PC-3 (cell line): ENCODE data around the gene CC2D2A. TPM values are rescaled to one million over a fixed set of nuclear protein-coding genes. Genes with fewer than 3 reads are reported as not detected.

ENCODE experiments used
- ATAC-seq: fragments of 200-7000 bp; cut with Tn5 transposase; 2 replicates; pipeline ENCODE4 v1.9.1; 2020; ENCODE audit warnings: mild to moderate bottlenecking, moderate library complexity
- BruUV-seq: library from RNA; stranded (reverse); fragments of 400-500 nt; replicated peaks from 2 replicates; lab custom pipeline; 2021; lab: Mats Ljungman, UMichigan
- CTCF ChIA-PET: fragments of 300-600 bp; sonication (Branson Sonifier 250); formaldehyde crosslinking; loops from one replicate; lab custom pipeline; 2022; ENCODE audit warnings: antibody characterized with exemption; lab: Charles Lee
- POLR2A ChIA-PET: fragments of 300-600 bp; sonication (Branson Sonifier 250); formaldehyde crosslinking; loops from one replicate; lab custom pipeline; 2022; ENCODE audit warnings: antibody characterized with exemption; ENCODE audit not compliant: unreplicated experiment; lab: Charles Lee
- DNase-seq: peaks from one replicate; pipeline ENCODE4 v3.0.0-alpha.2; 2015
- H2AFZ ChIP-seq: fragments of 300-600 bp; sonication (generic); 2 replicates; pipeline ENCODE4 v1.6.0; 2016; ENCODE audit warnings: antibody characterized with exemption, low read length
- H3F3A ChIP-seq: fragments of 300-600 bp; sonication (generic); one replicate; pipeline ENCODE4 v1.6.0; 2017; ENCODE audit warnings: antibody characterized with exemption, low read length, control low read depth, mild to moderate bottlenecking; ENCODE audit not compliant: unreplicated experiment
- H3K27ac ChIP-seq: fragments of 300-600 bp; sonication (generic); 2 replicates; pipeline ENCODE4 v1.5.1; 2016; ENCODE audit warnings: mild to moderate bottlenecking, low read length
- H3K27me3 ChIP-seq: fragments of 300-600 bp; sonication (generic); 2 replicates; pipeline ENCODE4 v1.6.1; 2016; ENCODE audit warnings: low read length, mixed read lengths
- H3K36me3 ChIP-seq: fragments of 300-600 bp; sonication (generic); 2 replicates; pipeline ENCODE4 v1.6.1; 2016; ENCODE audit warnings: low read depth, mixed run types, low read length, mixed read lengths
- H3K4me1 ChIP-seq: fragments of 300-600 bp; sonication (generic); 2 replicates; pipeline ENCODE4 v1.5.1; 2016; ENCODE audit warnings: low read length; ENCODE audit not compliant: insufficient read depth
- H3K4me2 ChIP-seq: fragments of 300-600 bp; sonication (generic); 2 replicates; pipeline ENCODE4 v1.6.0; 2016; ENCODE audit warnings: low read length
- H3K4me3 ChIP-seq: fragments of 300-600 bp; sonication (generic); 2 replicates; pipeline ENCODE4 v1.5.1; 2016; ENCODE audit warnings: mild to moderate bottlenecking, low read length, mixed read lengths
- H3K79me2 ChIP-seq: fragments of 300-600 bp; sonication (generic); 2 replicates; pipeline ENCODE4 v1.6.1; 2017; ENCODE audit warnings: low read length, mixed read lengths
- H3K9ac ChIP-seq: fragments of 300-600 bp; sonication (generic); 2 replicates; pipeline ENCODE4 v1.6.0; 2016; ENCODE audit warnings: mild to moderate bottlenecking, low read length
- H3K9me2 ChIP-seq: fragments of 300-600 bp; sonication (generic); replicated peaks from 2 replicates; pipeline ENCODE4 v1.6.1; 2016; ENCODE audit warnings: mixed run types, low read length, mixed read lengths
- H3K9me3 ChIP-seq: fragments of 300-600 bp; sonication (generic); 2 replicates; pipeline ENCODE4 v1.6.1; 2016; ENCODE audit warnings: low read length, mixed read lengths
- H4K20me1 ChIP-seq: fragments of 300-600 bp; sonication (generic); 2 replicates; pipeline ENCODE4 v1.6.1; 2016; ENCODE audit warnings: low read length, mixed read lengths
- EZH2 ChIP-seq: fragments of 300-600 bp; sonication (generic); IDR thresholded peaks from one replicate; pipeline ENCODE4 v1.6.1; 2017; ENCODE audit warnings: antibody characterized with exemption, mild to moderate bottlenecking, low read length; ENCODE audit not compliant: unreplicated experiment
- EZH2phosphoT487 ChIP-seq: fragments of 300-600 bp; sonication (generic); IDR thresholded peaks from 2 replicates; pipeline ENCODE4 v1.6.1; 2018; ENCODE audit warnings: mild to moderate bottlenecking, antibody characterized with exemption, low read length, borderline replicate concordance
- intact Hi-C: fragments of 100-400 bp; cut with micrococcal nuclease; formaldehyde crosslinking; loops from 2 replicates; pipeline ENCODE4 v1.9.0; 2023
- total RNA-seq: library from RNA; depleted of rRNA; stranded (reverse); fragments of >200 nt; gene quantifications from 2 replicates; pipeline ENCODE4 v1.2.3, GENCODE V29; 2014
- TF ChIP-seq, protein P1 (sequence below): fragments of 300-600 bp; sonication (generic); conservative IDR thresholded peaks from 2 replicates; pipeline ENCODE4 v1.5.1; 2017; ENCODE audit warnings: antibody characterized with exemption, low read depth, mild to moderate bottlenecking, low read length

CC2D2A gene
- total RNA-seq, 1 experiment from 2014 or later, result 13.4 TPM

DNA sequence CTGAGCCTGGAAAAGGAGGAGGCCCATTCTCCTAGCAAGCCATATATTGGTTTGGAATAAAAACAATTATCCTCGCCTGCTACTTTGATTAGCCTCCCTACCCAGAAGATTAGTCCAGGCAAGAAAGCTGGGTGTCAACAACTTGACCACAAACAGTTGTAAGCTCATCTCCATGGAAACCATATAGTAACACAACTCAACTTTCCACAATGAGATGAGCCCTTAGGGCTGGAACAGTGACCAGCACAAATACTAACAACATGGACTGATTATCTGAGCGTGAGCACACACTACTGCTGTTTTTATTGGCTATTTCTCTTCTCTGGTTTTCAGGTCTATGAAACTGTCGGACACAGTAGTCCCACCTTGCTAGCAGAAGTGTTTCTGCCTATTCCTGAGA is 80.8 kb downstream of the CC2D2A start:
- Histone ChIP-seq H3K4me1 (no peaks in the 10 kb centered on the region), H3F3A (no peaks in the 10 kb centered on the region), H3K9ac (no peak overlapping the region), H3K9me2 (no peaks in the 10 kb centered on the region), H4K20me1 (no peaks in the 10 kb centered on the region), H3K36me3 (no peaks in the 10 kb centered on the region), H3K27ac (no peak overlapping the region), H3K4me3 (no peak overlapping the region), H3K4me2 (no peak overlapping the region), H3K9me3 (no peaks in the 10 kb centered on the region), H2AFZ (no peak overlapping the region), H3K79me2 (no peaks in the 10 kb centered on the region), H3K27me3 (no peaks in the 10 kb centered on the region)
- BruUV-seq, result no TSS peak
- ChIA-PET CTCF (no interaction called here), POLR2A (no interaction called here)
- no peak for ATAC-seq
- TF ChIP-seq EZH2 (no peak), EZH2phosphoT487 (no peak)
- TF ChIP-seq, protein P1, sequence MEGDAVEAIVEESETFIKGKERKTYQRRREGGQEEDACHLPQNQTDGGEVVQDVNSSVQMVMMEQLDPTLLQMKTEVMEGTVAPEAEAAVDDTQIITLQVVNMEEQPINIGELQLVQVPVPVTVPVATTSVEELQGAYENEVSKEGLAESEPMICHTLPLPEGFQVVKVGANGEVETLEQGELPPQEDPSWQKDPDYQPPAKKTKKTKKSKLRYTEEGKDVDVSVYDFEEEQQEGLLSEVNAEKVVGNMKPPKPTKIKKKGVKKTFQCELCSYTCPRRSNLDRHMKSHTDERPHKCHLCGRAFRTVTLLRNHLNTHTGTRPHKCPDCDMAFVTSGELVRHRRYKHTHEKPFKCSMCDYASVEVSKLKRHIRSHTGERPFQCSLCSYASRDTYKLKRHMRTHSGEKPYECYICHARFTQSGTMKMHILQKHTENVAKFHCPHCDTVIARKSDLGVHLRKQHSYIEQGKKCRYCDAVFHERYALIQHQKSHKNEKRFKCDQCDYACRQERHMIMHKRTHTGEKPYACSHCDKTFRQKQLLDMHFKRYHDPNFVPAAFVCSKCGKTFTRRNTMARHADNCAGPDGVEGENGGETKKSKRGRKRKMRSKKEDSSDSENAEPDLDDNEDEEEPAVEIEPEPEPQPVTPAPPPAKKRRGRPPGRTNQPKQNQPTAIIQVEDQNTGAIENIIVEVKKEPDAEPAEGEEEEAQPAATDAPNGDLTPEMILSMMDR, result no peak
- DNase-seq, result no peak
- intact Hi-C loops, result no loop called here

DNA sequence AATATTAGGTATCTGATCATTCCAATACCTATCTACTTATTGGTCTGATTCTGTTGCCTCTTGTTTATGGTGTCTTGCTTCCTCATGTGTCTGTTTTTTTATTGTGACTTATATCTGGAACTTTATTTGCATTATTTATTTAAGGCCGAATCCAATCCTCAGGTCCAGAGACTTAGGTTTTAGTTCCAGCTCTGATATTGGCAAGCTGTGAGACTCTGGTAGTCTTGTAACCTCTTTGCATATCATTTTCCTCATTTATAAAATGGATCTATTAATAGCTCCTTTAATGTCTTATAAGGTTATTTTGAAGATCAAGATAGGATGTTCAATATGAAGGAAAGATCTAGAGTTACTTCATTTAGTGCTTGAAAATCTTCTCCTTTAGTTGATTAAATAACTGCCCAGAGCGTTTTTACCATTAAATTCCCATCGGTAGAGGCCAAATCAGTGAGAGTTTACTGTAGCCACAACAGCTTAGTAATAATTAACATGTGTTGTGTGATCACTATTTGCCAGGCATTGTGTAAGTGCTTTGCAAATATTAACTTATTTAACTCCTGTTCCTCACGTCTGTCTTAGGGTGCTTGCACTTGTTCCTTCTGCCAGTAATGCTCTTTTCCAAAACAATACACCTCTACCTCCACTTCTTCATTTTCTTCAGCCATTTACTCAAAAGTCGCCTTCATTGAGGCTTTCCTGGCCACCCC is 82.2 kb downstream of the CC2D2A start:
- Histone ChIP-seq H3K27ac (no peak overlapping the region), H3K9me2 (no peaks in the 10 kb centered on the region), H3K79me2 (no peaks in the 10 kb centered on the region), H3F3A (no peaks in the 10 kb centered on the region), H4K20me1 (no peaks in the 10 kb centered on the region), H3K9me3 (no peaks in the 10 kb centered on the region), H3K4me3 (no peak overlapping the region), H3K4me1 (no peaks in the 10 kb centered on the region), H3K4me2 (no peak overlapping the region), H3K27me3 (no peaks in the 10 kb centered on the region), H3K9ac (no peak overlapping the region), H2AFZ (no peak overlapping the region), H3K36me3 (no peaks in the 10 kb centered on the region)
- CTCF ChIA-PET, result no interaction called here
- no TSS peak for BruUV-seq
- POLR2A ChIA-PET, result no interaction called here
- ATAC-seq (no peak), DNase-seq (no peak)
- TF ChIP-seq, protein P1, result no peak
- TF ChIP-seq EZH2phosphoT487 (no peak), EZH2 (no peak)
- intact Hi-C loops, result no loop called here

DNA sequence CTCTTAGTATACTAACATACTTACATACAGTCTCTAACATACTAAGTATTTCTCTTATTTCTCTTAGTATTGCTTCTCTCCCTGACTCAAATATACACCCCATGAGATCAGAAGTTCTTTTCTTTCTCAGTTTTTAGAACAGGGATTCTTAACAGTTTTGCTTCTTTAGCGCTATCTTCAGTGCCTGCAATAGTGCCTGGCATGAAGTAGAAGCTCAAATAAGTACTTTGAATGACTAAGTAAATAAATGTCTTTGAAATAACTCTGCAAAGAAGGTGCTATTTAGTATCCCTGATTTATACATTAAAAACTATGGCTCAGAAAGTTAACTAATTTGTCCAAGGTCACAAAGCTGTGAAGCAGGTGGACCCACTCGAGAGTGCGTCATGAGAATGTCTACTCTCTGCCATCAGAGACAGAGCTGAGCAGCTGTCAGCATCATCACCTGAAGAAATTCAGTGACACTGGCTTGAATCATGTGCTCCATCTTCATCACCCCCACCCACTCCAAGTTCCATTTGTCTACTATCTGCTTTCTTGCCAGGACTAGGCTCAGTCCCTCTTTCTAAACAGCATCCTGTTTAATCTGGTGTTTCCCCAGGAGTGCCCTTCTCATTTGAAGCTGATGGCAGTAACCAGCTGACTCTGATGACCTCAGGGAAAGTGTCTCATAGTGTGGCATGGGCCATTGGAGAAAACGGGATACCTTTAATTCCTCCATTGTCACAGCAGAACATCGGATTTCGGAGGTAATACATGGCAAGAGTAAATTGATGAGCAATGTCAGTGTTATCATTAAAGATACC is 83.1 kb downstream of the CC2D2A start:
- Histone ChIP-seq H3K27me3 (no peaks in the 10 kb centered on the region), H3K9me3 (no peaks in the 10 kb centered on the region), H3K9me2 (no peaks in the 10 kb centered on the region), H2AFZ (no peak overlapping the region), H3K4me1 (no peaks in the 10 kb centered on the region), H3K79me2 (no peaks in the 10 kb centered on the region), H3K4me3 (no peak overlapping the region), H3F3A (no peaks in the 10 kb centered on the region), H3K27ac (no peak overlapping the region), H3K9ac (no peak overlapping the region), H3K4me2 (no peak overlapping the region), H3K36me3 (no peaks in the 10 kb centered on the region), H4K20me1 (no peaks in the 10 kb centered on the region)
- no peak for DNase-seq
- CTCF ChIA-PET, result no interaction called here
- TF ChIP-seq, protein P1, result no peak
- TF ChIP-seq EZH2 (no peak), EZH2phosphoT487 (no peak)
- BruUV-seq, result no TSS peak
- intact Hi-C loops, result no loop called here
- no peak for ATAC-seq
- POLR2A ChIA-PET, result no interaction called here
